ENCODE measurements around the gene ADCY2.

Gene ADCY2
- 0 reads per million in 4 donors for total RNA-seq

DNA sequence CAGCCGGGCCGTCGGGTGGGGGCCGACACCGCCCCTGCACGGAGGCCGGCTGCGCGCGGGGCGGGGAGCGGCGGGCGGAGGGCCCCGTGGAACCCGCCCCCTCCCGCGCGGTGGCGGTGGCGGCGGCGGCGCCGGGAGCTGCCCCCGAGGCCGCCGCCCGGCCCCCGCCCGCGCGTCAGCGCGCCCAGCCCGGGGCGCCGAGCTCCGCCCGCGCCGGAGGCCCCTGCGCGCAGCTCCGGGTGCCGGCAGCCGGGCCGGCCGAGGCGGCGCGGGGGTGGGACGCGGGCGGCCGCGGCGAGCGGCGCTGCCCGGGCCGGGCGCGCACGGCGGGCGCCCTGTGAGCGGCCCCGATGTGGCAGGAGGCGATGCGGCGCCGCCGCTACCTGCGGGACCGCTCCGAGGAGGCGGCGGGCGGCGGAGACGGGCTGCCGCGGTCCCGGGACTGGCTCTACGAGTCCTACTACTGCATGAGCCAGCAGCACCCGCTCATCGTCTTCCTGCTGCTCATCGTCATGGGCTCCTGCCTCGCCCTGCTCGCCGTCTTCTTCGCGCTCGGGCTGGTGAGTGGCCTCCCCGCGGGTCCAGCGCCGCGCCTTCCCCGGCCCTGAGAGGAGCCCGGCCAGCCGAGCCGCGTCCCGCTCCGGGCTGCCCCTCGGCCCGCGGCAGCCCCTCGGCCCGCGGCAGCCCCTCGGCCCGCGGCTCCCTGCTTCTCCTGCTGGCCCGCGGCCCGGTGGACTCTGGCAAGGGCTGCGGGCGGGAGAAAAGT lies at the start of gene ADCY2:
Gene ADCY2 (plus strand): TSS at position 192 of the 766 bp plus-strand sequence. CDS start 159 bp downstream, at position 351.
- no peak for DNase-seq

DNA sequence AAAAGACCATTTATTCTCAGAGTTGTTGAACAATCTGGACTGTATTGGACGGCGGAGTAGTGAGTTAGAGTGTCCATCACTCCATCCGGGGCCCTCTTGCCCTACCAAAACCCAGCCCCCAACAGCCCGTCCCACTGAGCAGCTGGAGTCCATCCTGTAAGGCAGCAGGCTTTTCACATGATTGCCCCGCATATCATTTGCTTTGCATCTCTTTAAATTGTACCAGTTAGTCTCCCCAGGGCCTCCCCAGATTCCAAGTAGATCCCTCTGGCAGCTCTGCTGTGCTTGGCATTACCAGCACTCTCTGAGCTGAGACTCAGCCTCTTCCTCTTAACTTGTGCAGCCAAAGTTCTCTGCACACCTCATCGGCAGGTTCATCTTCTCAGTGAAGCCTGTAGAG lies 48.6 kb upstream of the ADCY2 start:
- DNase-seq: no peak

DNA sequence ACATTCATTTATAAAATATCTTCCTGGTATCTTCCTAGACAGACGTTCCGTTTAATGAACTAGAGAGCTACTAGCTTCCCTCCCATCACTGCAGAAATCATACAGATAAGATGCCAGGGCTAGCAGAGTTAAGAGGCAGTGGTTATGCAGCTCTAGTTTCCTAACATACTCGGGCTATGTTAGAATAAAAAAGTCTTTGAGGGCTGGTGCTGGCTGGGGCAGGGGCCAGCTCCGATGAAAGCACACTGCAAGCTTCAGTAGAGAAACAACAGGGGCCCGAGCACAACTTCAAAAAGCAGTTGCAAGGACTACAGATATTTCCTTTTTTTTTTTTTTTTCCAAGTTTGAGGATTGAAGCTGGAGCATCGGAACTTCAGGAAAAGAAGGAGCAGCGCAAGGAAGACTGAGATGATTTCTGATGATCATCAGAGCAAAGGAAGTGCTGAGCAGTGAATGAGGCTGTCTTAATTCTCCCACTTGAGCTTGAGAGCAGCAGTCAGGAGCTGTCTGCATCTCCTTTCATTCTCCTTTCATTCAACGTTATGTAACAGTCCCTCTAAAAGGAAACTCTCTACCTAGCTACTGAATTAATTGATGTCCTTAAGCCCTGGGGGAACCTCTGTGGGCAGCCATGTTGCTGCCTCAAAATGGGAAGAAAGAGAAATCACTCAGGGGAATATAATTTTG lies 47.6 kb upstream of the ADCY2 start:
- DNase-seq: no peak

DNA sequence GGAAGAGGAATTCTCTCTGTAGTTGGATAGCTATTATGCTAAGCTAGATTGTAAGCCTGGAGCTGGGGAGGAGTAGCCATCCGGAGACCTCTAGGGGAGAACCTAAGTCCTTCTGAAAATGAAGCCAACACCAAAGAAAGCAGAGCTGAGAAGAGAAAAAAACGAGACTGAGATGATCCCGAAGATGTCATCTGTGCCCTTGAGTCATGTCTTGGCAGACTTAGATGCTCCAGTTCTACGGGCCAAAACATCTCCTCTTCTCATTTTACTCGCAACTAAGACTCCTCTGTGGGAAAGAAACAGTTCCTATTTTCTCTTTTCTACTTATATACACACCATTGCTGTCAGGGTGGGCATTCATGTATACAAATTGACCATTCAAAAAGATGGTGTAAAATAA lies 34.3 kb upstream of the ADCY2 start:
- no peak for DNase-seq

DNA sequence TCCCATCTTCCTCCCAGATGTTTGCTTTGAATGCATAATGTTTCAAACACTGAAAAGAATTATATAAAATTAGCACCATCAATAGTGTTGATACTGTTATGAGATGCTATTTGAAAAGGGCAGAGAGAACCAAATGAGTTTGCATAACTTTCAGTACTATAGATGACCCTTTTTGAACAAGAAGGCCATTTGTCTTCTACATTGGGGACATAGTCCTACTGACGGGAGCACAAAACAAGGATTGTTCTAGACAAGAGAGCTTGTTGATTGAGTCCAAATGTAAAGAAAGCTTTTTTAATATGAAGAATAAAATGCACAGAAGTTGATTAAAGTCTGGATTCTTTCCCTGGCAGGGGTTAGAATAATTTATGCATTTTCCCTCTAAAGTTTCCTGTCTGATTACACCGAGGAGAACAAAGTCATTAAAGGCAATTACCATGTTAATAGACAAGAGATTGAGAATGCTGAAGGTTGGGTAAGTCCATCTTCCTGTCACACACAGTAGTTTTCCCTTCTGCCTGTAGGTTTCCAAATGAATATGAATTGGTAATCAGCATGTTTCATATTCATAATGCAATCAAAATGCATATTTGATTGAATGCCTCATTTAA lies 32.8 kb upstream of the ADCY2 start:
- DNase-seq: no peak

DNA sequence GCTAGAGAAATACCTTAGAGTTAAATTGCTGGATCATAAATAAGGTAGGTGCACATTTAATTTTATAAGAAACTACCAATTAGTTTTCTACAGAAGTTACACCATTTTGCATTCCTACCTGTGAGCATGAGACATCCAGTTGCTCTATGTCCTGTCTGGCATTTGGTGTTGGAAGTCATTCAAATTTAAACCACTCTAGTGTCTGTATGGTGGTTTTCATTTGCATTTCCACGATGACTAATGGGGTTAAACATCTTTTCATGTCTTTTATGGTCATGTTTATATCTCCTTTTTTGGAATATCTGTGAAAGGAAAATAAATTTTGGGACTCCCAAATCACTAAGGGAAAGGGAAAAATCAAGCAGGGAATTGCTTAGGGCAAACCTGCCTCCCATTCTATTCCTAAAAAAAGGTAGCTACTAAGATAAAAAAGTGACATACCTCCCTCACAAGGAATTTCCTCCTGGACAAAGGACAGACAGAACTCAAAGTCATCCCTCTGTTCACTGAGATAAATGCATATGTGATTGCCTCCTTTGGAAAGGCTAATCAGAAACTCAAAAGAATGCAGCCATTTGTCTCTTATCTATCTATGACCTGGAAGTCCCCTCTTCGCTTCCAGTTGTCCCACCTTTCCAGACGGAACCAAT lies 31.6 kb upstream of the ADCY2 start:
- no peak for DNase-seq

DNA sequence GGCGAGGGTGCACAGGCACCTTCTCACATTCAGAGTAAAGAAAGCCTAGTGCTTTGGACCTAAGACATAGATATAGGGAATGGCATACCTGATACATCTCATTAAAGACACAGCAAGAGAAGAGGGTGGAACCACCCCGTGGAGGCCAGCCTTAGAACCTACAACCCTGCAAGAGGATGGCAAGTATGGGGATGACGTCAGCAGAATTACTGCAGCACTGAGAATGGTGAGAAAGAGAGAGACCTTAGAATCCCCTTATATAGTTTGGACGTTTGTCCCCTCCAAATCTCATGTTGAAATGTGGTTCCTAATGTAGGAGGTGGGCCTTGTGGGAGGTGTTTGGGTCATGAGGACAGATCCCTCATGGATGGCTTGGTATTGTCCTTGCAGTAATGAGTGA lies 28.2 kb upstream of the ADCY2 start:
- no peak for DNase-seq

DNA sequence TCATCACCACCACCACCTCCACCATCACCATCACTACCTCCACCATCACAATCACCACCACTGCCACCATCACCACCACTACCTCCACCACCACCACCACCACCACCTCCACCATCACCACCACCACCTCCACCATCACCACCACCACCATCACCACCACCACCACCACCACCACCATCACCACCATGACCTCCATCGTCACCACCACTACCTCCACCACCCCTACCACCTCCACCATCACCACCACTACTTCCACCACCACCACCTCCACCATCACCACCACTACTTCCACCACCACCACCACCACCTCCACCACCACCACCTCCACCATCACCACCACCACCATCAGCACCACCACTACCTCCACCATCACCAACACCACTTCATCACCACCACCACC lies 23.5 kb upstream of the ADCY2 start:
- DNase-seq: no peak

DNA sequence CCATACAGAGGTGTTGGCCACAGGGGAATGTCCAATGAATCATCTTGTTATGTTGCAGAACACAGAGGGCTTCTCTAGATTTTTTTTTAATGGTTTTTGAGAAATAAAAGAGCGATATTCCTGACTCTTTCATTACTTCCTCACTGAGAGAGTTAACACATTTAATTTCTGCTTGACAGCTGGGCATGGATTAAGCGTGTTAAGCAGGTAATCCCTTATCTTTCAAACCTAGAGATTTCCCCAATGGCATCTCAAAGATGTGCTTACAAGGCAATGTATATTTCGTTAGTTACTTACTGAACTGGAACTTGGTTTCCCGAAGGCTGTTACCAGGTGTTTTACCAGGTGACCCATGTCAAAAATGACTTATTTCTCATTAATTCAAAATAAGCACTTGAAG lies 21.8 kb upstream of the ADCY2 start:
- no peak for DNase-seq

DNA sequence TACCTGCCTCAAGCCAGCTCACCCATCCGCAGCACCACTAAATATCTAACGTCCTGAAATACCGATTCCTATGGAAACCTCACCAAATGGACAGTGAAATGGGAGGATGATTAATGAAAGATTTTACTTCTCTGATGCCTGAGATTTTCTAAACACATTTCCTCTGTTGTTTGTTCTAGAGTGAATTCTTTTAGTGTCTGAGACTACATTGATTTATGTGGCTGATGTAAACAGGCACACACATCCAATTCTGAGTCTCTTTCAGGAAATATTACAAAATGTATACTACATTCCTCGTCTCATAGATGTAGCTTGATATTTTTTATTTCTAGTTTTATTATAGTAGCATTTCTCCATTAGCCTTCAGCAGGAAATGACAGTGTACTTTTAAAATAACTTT lies 20.5 kb upstream of the ADCY2 start:
- no peak for DNase-seq

DNA sequence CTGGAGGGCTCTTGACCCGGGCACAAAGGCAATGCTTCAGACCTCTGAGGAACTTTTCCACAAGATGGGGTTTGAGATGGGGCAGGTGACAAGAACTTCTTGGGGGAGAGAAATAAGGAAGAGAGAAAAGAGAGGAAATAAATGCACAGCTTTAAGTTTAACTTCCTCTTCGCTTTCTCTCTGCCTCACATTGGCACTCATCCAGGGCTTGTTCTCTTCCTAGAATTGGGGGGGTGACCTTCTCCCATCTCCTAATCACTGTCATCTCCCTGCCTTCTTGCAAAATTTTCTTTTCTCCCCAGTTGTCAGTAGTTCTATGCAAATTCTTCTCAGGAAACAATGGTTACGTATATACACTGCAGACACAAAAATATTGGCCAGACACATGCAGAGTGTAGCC lies 19.1 kb upstream of the ADCY2 start:
- no peak for DNase-seq

DNA sequence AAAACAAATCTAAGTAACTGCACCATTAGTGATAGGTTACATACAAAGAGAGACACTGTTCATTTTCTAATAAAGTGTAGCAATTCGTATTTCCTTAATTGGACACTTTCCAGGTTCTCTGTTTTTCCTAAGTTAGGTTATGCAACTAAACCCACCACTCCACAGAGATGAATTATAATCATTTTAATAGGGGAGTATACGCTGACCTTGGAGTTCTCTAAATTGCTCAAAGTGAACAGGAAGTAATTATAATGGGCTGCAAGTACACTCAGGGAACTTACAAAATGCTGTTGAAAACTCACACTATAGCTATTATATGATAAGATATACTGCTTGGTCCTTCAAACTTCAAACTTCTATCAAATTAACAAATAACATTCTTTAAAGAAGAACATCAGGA lies 18.2 kb upstream of the ADCY2 start:
- no peak for DNase-seq

DNA sequence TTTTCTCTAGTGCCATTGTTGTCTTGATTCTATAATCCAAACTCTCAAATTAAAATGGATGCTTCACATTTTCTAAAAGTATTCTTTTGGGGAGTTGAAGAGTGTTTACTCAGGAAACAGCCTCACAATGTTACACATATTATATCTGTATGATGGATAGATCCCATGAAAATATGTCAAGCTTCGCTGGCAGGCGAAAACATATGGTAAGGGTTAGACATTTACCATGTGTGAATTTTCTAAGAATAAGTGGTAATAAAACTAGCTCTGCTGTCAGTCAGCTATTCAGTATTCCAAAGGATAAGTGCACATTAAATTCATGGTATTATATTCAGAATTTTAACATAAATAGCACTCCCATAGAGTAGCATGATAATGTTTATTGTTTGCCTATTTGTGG lies 13.3 kb upstream of the ADCY2 start:
- DNase-seq: no peak

DNA sequence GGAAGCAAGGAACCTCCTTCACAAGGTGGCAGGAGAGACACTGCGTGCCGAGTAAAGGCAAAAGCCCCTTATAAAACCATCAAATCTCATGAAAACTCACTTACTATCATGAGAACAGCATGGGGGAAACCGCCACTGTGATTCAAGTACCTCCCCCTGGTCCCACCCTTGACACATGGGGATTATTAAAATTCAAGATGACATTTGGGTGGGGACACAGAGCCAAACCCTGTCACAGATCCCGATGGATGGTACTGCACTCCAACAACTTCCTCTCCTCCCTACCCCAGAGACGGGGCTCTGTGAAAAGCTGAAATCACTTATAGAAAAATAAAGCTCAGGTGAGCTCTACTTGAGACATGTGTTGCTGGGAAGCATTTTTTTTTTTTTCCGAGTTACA lies 10.3 kb upstream of the ADCY2 start:
- DNase-seq: no peak

DNA sequence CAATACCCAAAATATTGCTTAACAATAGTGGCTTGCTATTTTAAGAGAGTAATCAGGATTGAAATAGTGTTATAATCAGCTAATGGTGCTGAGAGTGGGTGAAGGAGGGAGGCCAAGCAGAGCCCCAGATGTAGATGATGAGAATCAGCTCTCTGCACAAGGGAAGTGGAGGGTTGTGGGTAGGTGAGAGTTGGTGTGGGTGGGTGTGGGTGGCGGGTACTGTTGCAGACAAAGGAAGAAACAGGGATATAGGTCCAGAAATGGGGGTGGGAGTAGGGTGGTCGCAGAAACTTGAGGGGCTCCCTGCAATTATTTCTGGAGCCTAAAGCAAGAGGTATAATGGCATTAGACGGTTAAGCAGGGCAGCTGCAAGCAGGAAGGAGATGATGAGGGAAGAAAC lies 7.4 kb upstream of the ADCY2 start:
- no peak for DNase-seq

DNA sequence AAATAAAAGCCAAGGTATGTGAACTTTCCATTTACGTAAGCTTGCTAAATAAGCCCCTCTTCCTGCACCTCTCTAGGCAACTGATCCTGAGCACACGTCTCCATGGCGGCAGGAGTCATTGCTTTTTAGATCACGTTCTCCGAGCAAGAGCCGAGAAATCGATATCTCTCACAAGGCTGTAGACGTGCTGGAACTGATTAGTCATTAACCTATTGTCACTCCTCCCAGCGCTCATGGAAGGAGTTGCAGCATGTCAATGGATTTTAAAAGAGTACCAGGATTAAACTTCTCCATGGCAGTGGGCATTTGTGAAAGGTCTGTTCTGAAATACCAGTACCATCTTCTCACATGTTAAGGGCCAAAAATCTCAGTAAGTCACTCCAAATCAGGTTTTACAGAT lies 4.7 kb upstream of the ADCY2 start:
- no peak for DNase-seq

DNA sequence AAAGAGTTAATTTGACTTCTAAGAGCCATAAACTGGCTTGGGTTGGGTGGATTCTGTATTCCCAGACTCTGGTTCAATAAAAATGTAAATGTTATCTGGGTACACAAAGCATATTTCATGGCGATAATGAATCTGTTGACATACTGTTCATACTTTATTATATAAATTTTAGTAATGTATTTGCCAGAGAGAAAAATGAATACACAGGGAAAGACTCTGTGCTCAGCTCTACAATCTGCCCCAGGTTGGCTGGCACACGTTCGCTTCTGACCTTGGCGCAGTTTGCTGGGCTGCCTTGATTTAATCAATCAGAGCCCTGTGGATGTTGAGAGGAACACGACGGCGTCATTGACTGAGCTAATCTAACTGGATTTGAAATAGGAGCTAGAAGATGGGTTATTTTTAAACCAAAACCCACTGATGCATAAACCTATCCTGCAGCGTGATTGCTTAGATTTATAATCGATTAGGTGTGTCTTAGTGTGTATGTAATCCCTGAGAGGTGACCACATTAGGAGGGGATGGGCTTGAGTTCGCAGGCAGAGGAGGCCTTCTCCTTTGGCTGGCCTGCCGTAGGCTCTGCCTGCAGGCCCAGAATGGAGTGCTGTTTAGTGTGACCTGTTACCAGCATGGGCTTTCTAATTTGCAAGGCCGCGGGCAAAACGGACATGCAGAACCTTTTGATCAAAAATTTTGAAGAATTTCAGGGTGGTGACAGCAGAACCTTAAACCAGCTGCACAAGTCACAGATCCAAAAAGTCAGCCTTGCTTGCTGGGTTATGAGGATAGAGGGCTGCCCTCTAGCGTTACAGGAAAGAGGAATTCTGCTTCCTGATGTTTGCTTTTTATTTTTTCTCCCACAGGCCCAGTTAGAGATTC lies 3.9 kb upstream of the ADCY2 start:
- no peak for DNase-seq

DNA sequence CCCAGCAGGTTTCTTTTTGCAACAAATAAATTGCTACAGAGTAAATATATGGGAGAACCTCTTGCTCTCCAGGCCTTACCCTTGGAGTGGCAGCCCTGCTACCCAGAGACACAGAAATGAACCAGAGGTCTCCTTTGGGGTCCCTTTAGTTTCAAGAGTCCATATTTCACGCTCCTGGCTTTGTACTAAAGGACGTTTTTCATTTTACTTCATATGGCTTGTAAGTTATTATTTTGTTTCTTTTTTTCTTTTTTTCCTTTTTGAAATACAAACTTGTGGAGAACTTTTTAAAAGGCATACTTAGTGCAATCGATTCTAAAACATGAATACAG lies 3.3 kb upstream of the ADCY2 start:
- no peak for DNase-seq

DNA sequence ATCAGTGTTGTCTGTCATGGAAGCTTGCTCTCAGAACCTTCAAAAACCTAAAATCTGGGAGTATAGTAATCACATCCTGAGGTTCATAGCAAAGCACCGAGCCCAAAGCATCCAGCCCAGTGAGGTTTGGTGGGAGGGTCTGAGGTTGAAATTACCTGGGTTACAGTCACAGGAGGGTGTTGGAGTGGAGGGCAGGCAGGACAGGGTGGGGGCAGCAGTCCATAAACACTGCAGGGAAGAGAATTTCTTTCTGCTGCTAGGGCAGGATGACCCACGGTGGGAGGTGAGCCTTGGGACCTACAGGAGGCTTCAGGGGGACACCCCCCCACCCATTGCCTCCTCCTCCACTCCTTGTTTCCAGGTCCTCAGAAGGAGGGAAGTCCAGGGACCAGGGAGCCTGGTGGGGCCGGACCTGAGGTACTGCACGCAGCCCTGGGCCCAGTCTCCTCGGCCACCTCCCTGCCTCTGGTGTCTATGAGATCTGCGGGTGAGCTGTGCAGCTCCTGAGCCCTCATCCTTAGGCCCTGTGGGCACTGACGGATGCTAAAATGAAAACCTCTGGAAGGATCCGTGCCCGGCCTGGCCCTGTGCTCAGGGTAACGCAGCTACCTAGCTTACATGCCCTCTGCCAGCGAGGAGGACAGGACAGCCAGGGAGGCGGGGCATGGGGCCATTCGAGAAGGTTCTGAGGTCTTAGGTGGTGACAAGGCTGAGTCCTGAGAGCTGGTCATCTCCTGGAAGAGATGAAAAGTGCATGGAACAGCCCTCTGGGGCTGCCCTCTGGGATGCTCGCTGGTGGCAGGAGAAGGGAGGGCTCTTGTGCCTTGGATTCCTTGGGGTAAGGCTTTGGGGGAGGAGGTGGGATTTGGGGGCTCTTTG lies 1.8 kb upstream of the ADCY2 start:
- no peak for DNase-seq

DNA sequence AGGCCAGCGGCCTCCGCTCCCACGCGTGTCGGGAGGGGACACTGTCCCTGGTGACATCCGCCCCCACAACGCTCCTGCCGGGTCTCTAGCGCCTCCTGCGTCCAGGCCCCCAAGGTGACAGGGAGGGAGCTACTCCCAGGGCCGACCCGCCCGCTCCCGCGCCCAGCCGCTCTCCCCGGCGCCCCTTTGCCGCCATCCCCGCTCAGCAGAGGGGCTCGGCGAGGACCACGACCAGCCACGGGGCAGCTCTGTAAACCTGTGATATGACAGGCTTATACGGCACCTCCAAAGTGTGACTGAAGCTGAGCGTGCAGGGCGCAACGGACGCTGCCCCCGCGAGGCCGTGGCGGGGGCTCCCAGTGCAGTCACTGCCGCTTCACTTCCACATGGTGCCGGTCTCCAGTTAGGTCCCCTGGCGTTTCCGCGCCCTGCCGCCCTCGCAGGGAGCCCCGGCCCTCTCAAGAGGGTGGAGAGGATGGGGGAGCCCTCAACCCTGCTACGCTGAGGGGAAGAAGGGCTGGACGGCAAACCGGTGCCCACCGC lies 978 bp upstream of the ADCY2 start:
- DNase-seq: no peak

DNA sequence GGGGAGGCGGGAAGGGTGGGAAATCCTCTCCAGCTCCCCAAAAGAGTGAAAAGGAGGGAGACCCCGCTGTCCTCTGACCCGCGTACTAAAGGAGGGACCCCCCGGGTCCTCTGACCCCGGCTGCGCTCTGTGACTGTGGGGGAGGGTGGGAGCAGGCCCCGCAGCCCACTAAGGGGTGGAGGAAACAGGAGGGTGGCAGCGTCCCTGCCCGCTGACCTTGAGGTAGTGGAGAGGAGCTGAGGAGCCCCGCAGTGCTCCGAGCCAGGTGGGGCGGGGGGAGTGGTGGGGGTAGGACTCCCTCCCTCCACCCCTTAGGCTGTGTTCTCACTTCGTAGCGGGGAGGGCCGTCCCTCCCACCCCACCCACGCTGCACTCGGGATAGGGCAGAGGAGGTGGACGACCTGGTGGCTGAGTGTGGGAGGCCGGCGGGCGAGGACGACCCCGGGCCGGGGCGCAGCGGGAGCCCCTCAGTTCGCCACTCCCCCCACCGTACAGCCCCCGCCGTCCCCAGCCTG lies 449 bp upstream of the ADCY2 start:
- no peak for DNase-seq
